Mammary epithelial cell (primary cell): Measurements from ENCODE around the gene ZNF77.
"Not testable (repeated sequence)": the region's sequence is repeated elsewhere in the genome, so short reads cannot be mapped to it uniquely, and the experiment has no call there.

ENCODE experiments used
- EZH2 ChIP-seq: IDR thresholded peaks from 2 replicates; pipeline ENCODE4 v1.6.1; 2012; ENCODE audit warnings: low read length, inconsistent platforms, borderline replicate concordance
- TF ChIP-seq, protein P1 (sequence below), 2 donors: IDR thresholded peaks in 1 of 2; conservative IDR thresholded peaks in 1 of 2; 2 replicates each; pipeline ENCODE4 v1.5.1; 2011 to 2012; ENCODE audit warnings: inconsistent platforms in 2 of 2, low read length in 2 of 2, mild to moderate bottlenecking in 2 of 2, control low read depth in 1 of 2, low read depth in 1 of 2; ENCODE audit not compliant: insufficient read depth in 1 of 2; ENCODE audit errors: extremely low read depth in 1 of 2

DNA sequence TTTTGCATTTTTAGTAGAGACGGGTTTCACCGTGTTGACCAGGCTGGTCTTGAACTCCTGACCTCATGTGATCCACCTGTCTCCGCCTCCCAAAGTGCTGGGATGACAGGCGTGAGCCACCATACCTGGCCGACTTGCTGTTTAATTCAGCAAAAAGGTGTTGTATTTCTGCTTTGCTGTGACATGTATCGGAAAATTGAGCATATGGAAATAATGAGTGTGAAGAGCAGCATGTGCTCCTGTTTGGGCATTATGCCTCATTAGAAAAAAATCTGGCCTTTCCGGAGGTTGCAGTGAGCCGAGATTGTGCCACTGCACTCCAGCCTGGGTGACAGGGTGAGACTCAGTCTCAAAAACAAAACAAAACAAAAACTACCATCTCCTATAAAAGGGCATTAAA lies 54.2 kb downstream of the ZNF77 start:
- TF ChIP-seq, protein P1, sequence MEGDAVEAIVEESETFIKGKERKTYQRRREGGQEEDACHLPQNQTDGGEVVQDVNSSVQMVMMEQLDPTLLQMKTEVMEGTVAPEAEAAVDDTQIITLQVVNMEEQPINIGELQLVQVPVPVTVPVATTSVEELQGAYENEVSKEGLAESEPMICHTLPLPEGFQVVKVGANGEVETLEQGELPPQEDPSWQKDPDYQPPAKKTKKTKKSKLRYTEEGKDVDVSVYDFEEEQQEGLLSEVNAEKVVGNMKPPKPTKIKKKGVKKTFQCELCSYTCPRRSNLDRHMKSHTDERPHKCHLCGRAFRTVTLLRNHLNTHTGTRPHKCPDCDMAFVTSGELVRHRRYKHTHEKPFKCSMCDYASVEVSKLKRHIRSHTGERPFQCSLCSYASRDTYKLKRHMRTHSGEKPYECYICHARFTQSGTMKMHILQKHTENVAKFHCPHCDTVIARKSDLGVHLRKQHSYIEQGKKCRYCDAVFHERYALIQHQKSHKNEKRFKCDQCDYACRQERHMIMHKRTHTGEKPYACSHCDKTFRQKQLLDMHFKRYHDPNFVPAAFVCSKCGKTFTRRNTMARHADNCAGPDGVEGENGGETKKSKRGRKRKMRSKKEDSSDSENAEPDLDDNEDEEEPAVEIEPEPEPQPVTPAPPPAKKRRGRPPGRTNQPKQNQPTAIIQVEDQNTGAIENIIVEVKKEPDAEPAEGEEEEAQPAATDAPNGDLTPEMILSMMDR (conservative IDR thresholded peaks at IDR 0.05 in 1 of 2, IDR thresholded peaks at IDR 0.05 in 1 of 2; ENCODE audit: extremely low read depth in 1 of 2, insufficient read depth in 1 of 2, low read depth in 1 of 2, low read length in 2 of 2), result not testable (repeated sequence)
- not testable (repeated sequence) for TF ChIP-seq EZH2
